ENCODE measurements around the gene CSNK1G2. TPM values are rescaled to one million over a fixed set of nuclear protein-coding genes. Genes with fewer than 3 reads are reported as not detected.

The CSNK1G2 gene
- total and polyA plus RNA-seq, 2 of the 13 experiments (the other 11 are each of a cell fraction or from before 2014, with no cell fraction given) = 53.8 to 72.5 TPM

DNA sequence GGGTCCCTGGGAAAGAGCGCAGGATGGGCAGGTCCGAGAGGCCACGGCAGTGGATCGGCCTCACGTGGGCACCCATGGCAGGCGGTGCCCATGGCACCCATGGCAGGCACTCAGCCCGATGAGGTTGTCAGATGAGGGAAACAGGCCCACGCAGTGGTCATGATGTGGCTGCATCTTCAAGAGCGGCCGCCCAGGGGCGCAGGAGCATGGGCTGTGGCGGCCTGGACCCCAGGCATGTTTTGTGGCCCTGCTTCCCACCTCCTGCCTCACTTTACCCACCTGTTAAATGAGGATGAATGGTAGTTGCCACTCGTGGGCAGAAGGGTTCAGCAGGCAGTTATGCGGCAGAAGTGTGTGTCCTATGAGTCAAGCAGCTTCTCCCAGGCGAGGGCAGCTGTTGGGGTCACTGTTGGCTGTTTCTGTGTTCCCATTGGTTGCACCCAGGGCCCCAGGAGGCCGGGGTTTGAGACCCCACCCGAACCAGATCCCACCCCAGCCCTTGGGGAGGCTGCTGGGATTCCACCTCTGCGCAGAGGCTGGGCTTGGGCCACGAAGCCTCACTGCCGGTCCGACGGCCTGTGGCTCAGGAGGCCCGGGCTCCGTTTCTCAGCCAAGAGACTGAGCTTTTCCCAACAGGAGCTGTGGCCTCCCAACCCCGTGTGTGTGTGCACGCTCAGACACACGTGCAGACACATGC is 30.0 kb downstream of the CSNK1G2 start (continued):
- TF ChIP-seq, protein P1, sequence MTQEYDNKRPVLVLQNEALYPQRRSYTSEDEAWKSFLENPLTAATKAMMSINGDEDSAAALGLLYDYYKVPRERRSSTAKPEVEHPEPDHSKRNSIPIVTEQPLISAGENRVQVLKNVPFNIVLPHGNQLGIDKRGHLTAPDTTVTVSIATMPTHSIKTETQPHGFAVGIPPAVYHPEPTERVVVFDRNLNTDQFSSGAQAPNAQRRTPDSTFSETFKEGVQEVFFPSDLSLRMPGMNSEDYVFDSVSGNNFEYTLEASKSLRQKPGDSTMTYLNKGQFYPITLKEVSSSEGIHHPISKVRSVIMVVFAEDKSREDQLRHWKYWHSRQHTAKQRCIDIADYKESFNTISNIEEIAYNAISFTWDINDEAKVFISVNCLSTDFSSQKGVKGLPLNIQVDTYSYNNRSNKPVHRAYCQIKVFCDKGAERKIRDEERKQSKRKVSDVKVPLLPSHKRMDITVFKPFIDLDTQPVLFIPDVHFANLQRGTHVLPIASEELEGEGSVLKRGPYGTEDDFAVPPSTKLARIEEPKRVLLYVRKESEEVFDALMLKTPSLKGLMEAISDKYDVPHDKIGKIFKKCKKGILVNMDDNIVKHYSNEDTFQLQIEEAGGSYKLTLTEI (CRISPR knock-in tag; conservative IDR thresholded peaks at IDR 0.05) = no peak
- no peak for TF ChIP-seq PCBP1 (IDR thresholded peaks at IDR 0.05; ENCODE audit: borderline replicate concordance, low read depth, low read length)

DNA sequence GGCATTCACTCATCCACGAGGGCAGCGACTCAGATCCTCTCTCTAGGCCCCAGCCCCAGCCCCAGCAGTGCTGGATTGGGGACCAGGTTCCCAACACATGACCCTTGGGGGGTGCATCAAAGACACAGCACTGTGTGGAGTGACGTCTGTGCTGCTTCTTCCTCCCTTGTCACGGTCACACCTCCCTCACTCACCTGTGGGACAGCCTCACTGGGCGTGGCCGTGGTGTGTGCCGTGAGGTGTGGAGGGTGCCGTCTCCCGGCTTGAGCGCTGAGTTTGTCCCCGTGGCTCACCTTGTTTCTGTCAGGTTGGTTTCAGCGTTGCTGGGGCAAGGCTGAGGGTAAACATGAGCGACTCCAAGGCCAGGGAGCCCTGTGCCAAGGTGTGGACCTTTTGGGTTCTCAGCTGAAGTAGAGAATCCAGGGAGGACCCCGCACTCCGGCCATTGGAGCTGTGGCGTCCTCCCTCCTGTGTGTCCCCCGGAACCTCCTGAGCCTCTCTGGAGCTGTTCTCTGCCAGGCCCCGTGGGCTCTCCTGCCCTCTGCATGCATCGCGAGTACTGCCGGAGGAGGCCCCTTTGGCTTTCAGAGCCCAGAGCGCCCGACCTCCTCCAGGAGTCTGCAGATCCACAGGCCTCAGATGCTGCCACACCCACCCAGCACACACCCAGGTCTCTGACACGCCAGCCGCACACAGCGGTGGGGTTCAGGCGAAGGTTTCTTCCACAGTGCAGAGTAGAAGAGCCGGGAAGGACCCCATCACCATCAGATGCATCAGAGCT is 33.6 kb downstream of the CSNK1G2 start:
- ATAC-seq = no peak
- ChIA-PET POLR2A (no interaction called here), CTCF (ENCODE audit: low intra/inter-chr PET ratio, low total read pairs) (no interaction called here)
- Histone ChIP-seq H2AFZ (ENCODE audit: low read length) (no peak overlapping the region), H3K9me3 (ENCODE audit: low read length) (no peaks in the 10 kb centered on the region), H3K4me3 (replicated peaks in 1 of 3; ENCODE audit: insufficient read depth in 1 of 3, low read depth in 2 of 3, low read length in 3 of 3) (no peak overlapping the region), H3K36me3 (replicated peaks in 1 of 2; ENCODE audit: control insufficient read depth in 1 of 2, insufficient read depth in 2 of 2, low read length in 2 of 2) (peaks cover 14 to 43% of the 10 kb centered on the region in 2 experiments), H3K9ac (ENCODE audit: insufficient read depth, low read depth, low read length) (no peak overlapping the region), H3K27me3 (ENCODE audit: control insufficient read depth in 1 of 2, insufficient read depth in 2 of 2, low read length in 2 of 2) (no peaks in the 10 kb centered on the region), H3K79me2 (ENCODE audit: insufficient read depth, low read length) (peaks cover 3% of the 10 kb centered on the region), H3K4me1 (ENCODE audit: insufficient read depth, low read length) (no peaks in the 10 kb centered on the region), H3K27ac (ENCODE audit: extremely low read length, insufficient read depth, low read length) (no peak overlapping the region), H3K4me2 (ENCODE audit: low read depth, low read length) (no peak overlapping the region), H4K20me1 (ENCODE audit: insufficient read depth, low read length) (peaks cover 8% of the 10 kb centered on the region; the same call in 1 of the 2 replicates)
- intact Hi-C loops (cut with micrococcal nuclease; ENCODE audit: unreplicated experiment) = no loop called here
- no peak for DNase-seq (ENCODE audit: low spot score)
- in situ Hi-C loops (cut with HindIII; ENCODE audit: extremely low pct_ligation_motif_present, low pct_unique_long_range_greater_than_20kb) = no loop called here
- BruUV-seq (replicated peaks) = no TSS peak
- over 99% methylated on average over 17 of the region's 28 CpGs for WGBS (ENCODE audit: low lambda C conversion rate)
- FAIRE-seq = no peak
- no peak for TF ChIP-seq CHD2 (IDR thresholded peaks at IDR 0.05; ENCODE audit: low read depth, low read length)
- TF ChIP-seq, protein P2, sequence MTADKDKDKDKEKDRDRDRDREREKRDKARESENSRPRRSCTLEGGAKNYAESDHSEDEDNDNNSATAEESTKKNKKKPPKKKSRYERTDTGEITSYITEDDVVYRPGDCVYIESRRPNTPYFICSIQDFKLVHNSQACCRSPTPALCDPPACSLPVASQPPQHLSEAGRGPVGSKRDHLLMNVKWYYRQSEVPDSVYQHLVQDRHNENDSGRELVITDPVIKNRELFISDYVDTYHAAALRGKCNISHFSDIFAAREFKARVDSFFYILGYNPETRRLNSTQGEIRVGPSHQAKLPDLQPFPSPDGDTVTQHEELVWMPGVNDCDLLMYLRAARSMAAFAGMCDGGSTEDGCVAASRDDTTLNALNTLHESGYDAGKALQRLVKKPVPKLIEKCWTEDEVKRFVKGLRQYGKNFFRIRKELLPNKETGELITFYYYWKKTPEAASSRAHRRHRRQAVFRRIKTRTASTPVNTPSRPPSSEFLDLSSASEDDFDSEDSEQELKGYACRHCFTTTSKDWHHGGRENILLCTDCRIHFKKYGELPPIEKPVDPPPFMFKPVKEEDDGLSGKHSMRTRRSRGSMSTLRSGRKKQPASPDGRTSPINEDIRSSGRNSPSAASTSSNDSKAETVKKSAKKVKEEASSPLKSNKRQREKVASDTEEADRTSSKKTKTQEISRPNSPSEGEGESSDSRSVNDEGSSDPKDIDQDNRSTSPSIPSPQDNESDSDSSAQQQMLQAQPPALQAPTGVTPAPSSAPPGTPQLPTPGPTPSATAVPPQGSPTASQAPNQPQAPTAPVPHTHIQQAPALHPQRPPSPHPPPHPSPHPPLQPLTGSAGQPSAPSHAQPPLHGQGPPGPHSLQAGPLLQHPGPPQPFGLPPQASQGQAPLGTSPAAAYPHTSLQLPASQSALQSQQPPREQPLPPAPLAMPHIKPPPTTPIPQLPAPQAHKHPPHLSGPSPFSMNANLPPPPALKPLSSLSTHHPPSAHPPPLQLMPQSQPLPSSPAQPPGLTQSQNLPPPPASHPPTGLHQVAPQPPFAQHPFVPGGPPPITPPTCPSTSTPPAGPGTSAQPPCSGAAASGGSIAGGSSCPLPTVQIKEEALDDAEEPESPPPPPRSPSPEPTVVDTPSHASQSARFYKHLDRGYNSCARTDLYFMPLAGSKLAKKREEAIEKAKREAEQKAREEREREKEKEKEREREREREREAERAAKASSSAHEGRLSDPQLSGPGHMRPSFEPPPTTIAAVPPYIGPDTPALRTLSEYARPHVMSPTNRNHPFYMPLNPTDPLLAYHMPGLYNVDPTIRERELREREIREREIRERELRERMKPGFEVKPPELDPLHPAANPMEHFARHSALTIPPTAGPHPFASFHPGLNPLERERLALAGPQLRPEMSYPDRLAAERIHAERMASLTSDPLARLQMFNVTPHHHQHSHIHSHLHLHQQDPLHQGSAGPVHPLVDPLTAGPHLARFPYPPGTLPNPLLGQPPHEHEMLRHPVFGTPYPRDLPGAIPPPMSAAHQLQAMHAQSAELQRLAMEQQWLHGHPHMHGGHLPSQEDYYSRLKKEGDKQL (CRISPR knock-in tag; IDR thresholded peaks at IDR 0.05; ENCODE audit: low read depth) = no peak
- TF ChIP-seq HOXA7 (CRISPR knock-in tag; IDR thresholded peaks at IDR 0.05) = no peak
- no peak for TF ChIP-seq RBAK (CRISPR knock-in tag; IDR thresholded peaks at IDR 0.05)
- TF ChIP-seq GLMP (CRISPR knock-in tag; IDR thresholded peaks at IDR 0.05; ENCODE audit: borderline replicate concordance) = no peak
- no peak for TF ChIP-seq ZNF777 (CRISPR knock-in tag; IDR thresholded peaks at IDR 0.05)
- no peak for TF ChIP-seq ZNF639 (CRISPR knock-in tag; conservative IDR thresholded peaks at IDR 0.05)
